ENCODE measurements around the gene MEPE.
"Not testable (repeated sequence)": the region's sequence is repeated elsewhere in the genome, so short reads cannot be mapped to it uniquely, and the experiment has no call there.

MEPE gene

GRCh38 chr4:87882861-87883260, 50.1 kb downstream of the MEPE start:
- DNase-seq (ENCODE audit: low read depth), result no peak

GRCh38 chr4:87884976-87885549, 52.3 kb downstream of the MEPE start:
- DNase-seq (ENCODE audit: low read depth), result no peak

DNA sequence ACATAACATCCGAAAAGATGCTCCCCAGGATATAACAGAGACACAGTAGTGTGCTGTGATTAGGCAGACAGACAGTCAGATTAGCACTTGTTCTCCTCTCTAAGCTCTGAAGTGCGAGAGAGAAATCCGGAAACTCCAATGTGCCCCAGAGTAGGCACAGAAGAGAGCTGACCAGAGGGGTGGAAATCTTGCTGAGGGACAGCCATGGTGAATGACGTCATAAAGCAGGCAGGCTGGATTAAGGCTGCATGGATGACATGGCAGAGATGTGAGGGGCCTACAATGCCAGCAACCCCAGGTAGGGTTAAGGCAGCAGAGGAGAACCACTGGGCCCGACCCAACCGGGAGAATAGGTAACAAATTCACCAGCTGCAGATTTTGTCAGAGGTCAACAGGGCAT, 53.3 kb downstream of the MEPE start:
- no peak for DNase-seq (ENCODE audit: low read depth)

GRCh38 chr4:87890753-87891152, 58.0 kb downstream of the MEPE start:
- not testable (repeated sequence) for DNase-seq (ENCODE audit: low read depth)

GRCh38 chr4:87895964-87896621, 63.3 kb downstream of the MEPE start:
- DNase-seq (ENCODE audit: low read depth), result no peak

Data from stimulated activated CD8-positive, alpha-beta memory T cell treated with anti-CD3 and anti-CD28 coated beads, Interleukin-15, amount 100 ng/mL, for 1 hour (primary cell).